NB4 (cell line): ENCODE data around the gene VWC2.

ENCODE experiments used
- DNase-seq: peaks from one replicate; pipeline ENCODE4 v3.0.0; 2010; ENCODE audit warnings: low read depth
- H3K4me3 ChIP-seq: one replicate; pipeline ENCODE4 v1.5.1; 2011; ENCODE audit warnings: mild to moderate bottlenecking, low read depth, low read length, moderate library complexity
- MYC ChIP-seq: IDR thresholded peaks from 2 replicates; pipeline ENCODE4 v1.6.1; 2011; ENCODE audit warnings: low read depth, low read length
- POLR2A ChIP-seq: IDR thresholded peaks from 2 replicates; pipeline ENCODE4 v1.6.1; 2011; ENCODE audit warnings: mild to moderate bottlenecking; ENCODE audit not compliant: insufficient read length; ENCODE audit errors: extremely low read depth
- TF ChIP-seq, protein P1 (sequence below): IDR thresholded peaks from one replicate; pipeline ENCODE4 v1.5.1; 2012; ENCODE audit warnings: low read depth, low read length
- TF ChIP-seq, protein P2 (sequence below): IDR thresholded peaks from 2 replicates; pipeline ENCODE4 v1.6.1; 2011; ENCODE audit warnings: low read depth, low read length

The VWC2 gene

GRCh38 chr7:49771427-49772176 lies 1.8 kb upstream of the VWC2 start:
- no peak overlapping the region for H3K4me3 ChIP-seq
- TF ChIP-seq POLR2A = no peak
- TF ChIP-seq, protein P1, sequence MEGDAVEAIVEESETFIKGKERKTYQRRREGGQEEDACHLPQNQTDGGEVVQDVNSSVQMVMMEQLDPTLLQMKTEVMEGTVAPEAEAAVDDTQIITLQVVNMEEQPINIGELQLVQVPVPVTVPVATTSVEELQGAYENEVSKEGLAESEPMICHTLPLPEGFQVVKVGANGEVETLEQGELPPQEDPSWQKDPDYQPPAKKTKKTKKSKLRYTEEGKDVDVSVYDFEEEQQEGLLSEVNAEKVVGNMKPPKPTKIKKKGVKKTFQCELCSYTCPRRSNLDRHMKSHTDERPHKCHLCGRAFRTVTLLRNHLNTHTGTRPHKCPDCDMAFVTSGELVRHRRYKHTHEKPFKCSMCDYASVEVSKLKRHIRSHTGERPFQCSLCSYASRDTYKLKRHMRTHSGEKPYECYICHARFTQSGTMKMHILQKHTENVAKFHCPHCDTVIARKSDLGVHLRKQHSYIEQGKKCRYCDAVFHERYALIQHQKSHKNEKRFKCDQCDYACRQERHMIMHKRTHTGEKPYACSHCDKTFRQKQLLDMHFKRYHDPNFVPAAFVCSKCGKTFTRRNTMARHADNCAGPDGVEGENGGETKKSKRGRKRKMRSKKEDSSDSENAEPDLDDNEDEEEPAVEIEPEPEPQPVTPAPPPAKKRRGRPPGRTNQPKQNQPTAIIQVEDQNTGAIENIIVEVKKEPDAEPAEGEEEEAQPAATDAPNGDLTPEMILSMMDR = no peak
- no peak for TF ChIP-seq MYC
- TF ChIP-seq, protein P2, sequence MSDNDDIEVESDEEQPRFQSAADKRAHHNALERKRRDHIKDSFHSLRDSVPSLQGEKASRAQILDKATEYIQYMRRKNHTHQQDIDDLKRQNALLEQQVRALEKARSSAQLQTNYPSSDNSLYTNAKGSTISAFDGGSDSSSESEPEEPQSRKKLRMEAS = no peak
- DNase-seq = no peak

GRCh38 chr7:49772916-49773217 lies 571 bp upstream of the VWC2 start:
- DNase-seq = no peak
- no peak for TF ChIP-seq POLR2A
- no peak overlapping the region for H3K4me3 ChIP-seq

DNA sequence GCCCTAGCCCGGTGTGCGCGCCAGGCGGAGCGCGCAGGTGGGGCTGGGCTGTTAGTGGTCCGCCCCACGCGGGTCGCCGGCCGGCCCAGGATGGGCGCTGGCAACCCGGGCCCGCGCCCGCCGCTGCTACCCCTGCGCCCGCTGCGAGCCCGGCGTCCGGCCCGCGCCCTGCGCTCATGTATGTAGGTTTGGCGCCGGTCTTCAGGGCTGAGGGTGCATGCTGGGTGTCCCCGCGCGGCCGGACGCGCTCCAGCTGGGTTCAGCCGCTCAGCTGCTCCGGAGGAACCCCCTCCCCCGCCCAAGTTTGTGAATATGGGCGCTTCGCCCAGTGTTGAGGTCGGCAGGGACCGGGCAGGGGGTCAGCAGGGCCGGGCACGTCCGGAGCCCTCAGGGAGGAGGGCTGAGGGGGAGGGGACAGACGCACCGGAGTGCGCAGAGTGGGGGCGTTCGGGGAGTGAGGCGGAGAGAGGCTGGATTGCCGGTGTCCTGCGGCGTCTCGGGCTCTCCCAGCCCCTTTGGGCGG lies 559 bp downstream of the VWC2 start:
- no peak overlapping the region for H3K4me3 ChIP-seq

DNA sequence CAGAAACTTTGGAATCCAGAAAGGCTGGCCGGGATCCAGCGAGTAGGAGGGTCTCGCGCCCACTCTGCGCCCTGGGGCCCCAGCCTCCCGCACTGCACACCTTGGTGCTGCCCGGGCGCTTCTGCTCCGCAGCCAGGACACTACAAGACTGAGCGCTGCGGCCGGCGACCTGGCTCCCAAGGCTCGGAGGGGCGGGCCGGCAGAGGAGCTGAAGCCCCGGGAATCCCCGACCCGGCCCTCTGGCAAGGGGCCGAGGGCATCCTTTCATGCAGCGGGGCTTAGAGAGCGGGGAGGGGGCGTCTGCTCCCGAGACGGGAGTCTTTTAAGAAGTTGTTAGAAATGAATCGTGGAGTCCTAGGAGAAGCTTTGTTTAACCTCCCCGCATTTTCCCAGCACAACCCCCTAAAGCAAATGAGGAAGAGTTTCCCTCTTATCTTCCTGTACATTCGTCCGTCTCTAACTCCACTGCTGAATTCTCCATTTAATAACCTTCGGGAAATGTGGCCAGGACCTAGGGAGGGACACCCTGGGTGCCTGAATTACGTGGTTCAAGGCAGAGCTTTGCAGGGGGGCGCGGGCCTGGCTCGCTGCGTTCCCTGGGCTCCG lies 1.1 kb downstream of the VWC2 start:
- no peak overlapping the region for H3K4me3 ChIP-seq
- TF ChIP-seq, protein P1 = no peak
- TF ChIP-seq, protein P2 = no peak
- no peak for TF ChIP-seq MYC
- TF ChIP-seq POLR2A = no peak
- DNase-seq = no peak

More for the DNA sequence above, 559 bp downstream of the VWC2 start:
- TF ChIP-seq MYC = no peak
- TF ChIP-seq, protein P1 = no peak
- no peak for DNase-seq

DNA sequence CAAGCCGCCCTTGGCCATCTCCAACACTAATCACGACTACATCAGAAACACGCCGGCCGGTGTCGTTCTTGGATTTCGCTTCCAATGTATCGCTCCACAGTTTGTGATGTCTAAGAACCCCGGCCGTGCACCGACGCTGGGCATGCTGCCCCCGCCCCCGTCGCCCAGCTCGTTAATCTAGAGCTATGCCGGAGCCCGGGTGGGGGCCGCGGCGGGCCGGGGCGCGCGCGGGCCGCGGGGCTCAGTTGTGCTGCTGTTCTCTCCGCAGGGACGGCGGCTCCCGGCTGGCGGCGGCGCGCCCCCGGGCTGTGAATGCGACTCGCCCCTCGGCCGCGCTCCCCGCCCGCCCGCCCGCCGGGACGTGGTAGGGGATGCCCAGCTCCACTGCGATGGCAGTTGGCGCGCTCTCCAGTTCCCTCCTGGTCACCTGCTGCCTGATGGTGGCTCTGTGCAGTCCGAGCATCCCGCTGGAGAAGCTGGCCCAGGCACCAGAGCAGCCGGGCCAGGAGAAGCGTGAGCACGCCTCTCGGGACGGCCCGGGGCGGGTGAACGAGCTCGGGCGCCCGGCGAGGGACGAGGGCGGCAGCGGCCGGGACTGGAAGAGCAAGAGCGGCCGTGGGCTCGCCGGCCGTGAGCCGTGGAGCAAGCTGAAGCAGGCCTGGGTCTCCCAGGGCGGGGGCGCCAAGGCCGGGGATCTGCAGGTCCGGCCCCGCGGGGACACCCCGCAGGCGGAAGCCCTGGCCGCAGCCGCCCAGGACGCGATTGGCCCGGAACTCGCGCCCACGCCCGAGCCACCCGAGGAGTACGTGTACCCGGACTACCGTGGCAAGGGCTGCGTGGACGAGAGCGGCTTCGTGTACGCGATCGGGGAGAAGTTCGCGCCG lies 1.9 kb downstream of the VWC2 start:
- DNase-seq = no peak
- TF ChIP-seq POLR2A = no peak
- TF ChIP-seq, protein P2 = no peak
- TF ChIP-seq MYC = no peak
- TF ChIP-seq, protein P1 = no peak
- H3K4me3 ChIP-seq = no peak overlapping the region

GRCh38 chr7:49775949-49776443 lies 2.6 kb downstream of the VWC2 start:
- DNase-seq = no peak
- TF ChIP-seq, protein P2 = no peak
- TF ChIP-seq, protein P1 = no peak
- TF ChIP-seq MYC = no peak
- no peak for TF ChIP-seq POLR2A
- no peak overlapping the region for H3K4me3 ChIP-seq
